Fibroblast of pulmonary artery (primary cell): ENCODE results near the gene SDSL.
A peak's percentile ranks its signal among the peaks of the same experiment; 100 is the strongest.

Experiments used
- DNase-seq: peaks from one replicate; pipeline ENCODE4 v3.0.0-alpha.2; 2010; ENCODE audit warnings: low read depth
- H3K4me3 ChIP-seq: replicated peaks from 2 replicates; pipeline ENCODE4 v1.5.1; 2011; ENCODE audit warnings: low read depth, mild to moderate bottlenecking, control low read depth, low read length, moderate library complexity
- CTCF ChIP-seq: IDR thresholded peaks from 2 replicates; pipeline ENCODE4 v1.5.1; 2011; ENCODE audit warnings: mild to moderate bottlenecking, control low read depth, low read length, inconsistent platforms; ENCODE audit errors: missing control alignments

SDSL gene

GRCh38 chr12:113462998-113463745 is 41.0 kb downstream of the SDSL start:
- no peak overlapping the region for H3K4me3 ChIP-seq
- no peak for DNase-seq
- no peak for TF ChIP-seq CTCF

GRCh38 chr12:113463746-113464451 is 41.7 kb downstream of the SDSL start:
- DNase-seq: no peak
- no peak for TF ChIP-seq CTCF
- H3K4me3 ChIP-seq: no peak overlapping the region

GRCh38 chr12:113464452-113464775 is 42.2 kb downstream of the SDSL start:
- TF ChIP-seq CTCF: no peak
- no peak for DNase-seq
- H3K4me3 ChIP-seq: no peak overlapping the region

GRCh38 chr12:113464852-113465719 is 42.9 kb downstream of the SDSL start:
- no peak for DNase-seq
- no peak for TF ChIP-seq CTCF
- no peak overlapping the region for H3K4me3 ChIP-seq

GRCh38 chr12:113465808-113466453 is 43.8 kb downstream of the SDSL start:
- no peak for DNase-seq
- H3K4me3 ChIP-seq: no peak overlapping the region
- no peak for TF ChIP-seq CTCF

- DNase-seq: no peak
- TF ChIP-seq CTCF: no peak
- H3K4me3 ChIP-seq: peak overlapping the region; percentile 43
These were observed 44.4 kb downstream of the SDSL start for GRCh38 chr12:113466454-113467141.
